Measurements from ENCODE around the gene SH3RF3. TPM values are rescaled to one million over a fixed set of nuclear protein-coding genes. Genes with fewer than 3 reads are reported as not detected.

SH3RF3 gene
- total and polyA plus RNA-seq, 10 of the 15 experiments (the other 5 are each of a cell fraction or from before 2014, with no cell fraction given) = 0.08 to 8.8 (median 2.3) TPM

- H3K9ac ChIP-seq (ENCODE audit: control insufficient read depth, insufficient read depth, low read length) = no peak overlapping the region
- WGBS (ENCODE audit: insufficient coverage, insufficient replicate concordance, low lambda C conversion rate, missing lambda C conversion rate) = 2% methylated on average over 4 of the region's 4 CpGs
- in situ Hi-C loops (cut with MboI) = no loop called here
- H3K36me3 ChIP-seq (ENCODE audit: control insufficient read depth in 2 of 2, insufficient read depth in 2 of 2, low read length in 1 of 2) = no peaks in the 10 kb centered on the region
- FAIRE-seq (no peak), DNase-seq (ENCODE audit: low read depth, low spot score) (no peak), ATAC-seq (no peak)
- no TSS peak for BruUV-seq (replicated peaks)
- H3K4me1 ChIP-seq (ENCODE audit: control insufficient read depth, insufficient read depth, low read length) = no peaks in the 10 kb centered on the region
- no peaks in the 10 kb centered on the region for H4K20me1 ChIP-seq (ENCODE audit: control insufficient read depth, insufficient read depth)
- H3K9me3 ChIP-seq (replicated peaks; ENCODE audit: control insufficient read depth, insufficient read depth, low read length) = peaks cover 2% of the 10 kb centered on the region; the same call in 2 of the 3 replicates
- SMC1A ChIA-PET (ENCODE audit: uncharacterized antibody, unreplicated experiment) = no interaction called here
- H3K27ac ChIP-seq (ENCODE audit: control insufficient read depth, insufficient read depth) = no peak overlapping the region
- TF ChIP-seq KLF5 (IDR thresholded peaks at IDR 0.05; ENCODE audit: partially characterized antibody) (no peak), ELK1 (IDR thresholded peaks at IDR 0.05; ENCODE audit: low read depth, low read length) (no peak), TCF3 (IDR thresholded peaks at IDR 0.05; ENCODE audit: borderline replicate concordance, insufficient read depth, low read depth, low read length) (no peak)
- TF ChIP-seq, protein P1, sequence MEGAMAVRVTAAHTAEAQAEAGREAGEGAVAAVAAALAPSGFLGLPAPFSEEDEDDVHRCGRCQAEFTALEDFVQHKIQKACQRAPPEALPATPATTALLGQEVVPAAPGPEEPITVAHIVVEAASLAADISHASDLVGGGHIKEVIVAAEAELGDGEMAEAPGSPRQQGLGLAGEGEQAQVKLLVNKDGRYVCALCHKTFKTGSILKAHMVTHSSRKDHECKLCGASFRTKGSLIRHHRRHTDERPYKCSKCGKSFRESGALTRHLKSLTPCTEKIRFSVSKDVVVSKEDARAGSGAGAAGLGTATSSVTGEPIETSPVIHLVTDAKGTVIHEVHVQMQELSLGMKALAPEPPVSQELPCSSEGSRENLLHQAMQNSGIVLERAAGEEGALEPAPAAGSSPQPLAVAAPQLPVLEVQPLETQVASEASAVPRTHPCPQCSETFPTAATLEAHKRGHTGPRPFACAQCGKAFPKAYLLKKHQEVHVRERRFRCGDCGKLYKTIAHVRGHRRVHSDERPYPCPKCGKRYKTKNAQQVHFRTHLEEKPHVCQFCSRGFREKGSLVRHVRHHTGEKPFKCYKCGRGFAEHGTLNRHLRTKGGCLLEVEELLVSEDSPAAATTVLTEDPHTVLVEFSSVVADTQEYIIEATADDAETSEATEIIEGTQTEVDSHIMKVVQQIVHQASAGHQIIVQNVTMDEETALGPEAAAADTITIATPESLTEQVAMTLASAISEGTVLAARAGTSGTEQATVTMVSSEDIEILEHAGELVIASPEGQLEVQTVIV (IDR thresholded peaks at IDR 0.05; ENCODE audit: borderline replicate concordance, partially characterized antibody) = no peak
- POLR2A ChIA-PET = no interaction called here
- CTCF ChIA-PET = no interaction called here
- no peak overlapping the region for H2AFZ ChIP-seq (ENCODE audit: control insufficient read depth, low read depth, low read length)
- H3K79me2 ChIP-seq (ENCODE audit: control insufficient read depth, insufficient read depth, low read length) = no peaks in the 10 kb centered on the region
- no peaks in the 10 kb centered on the region for H3K27me3 ChIP-seq (replicated peaks in 1 of 2; ENCODE audit: control insufficient read depth in 2 of 2, insufficient read depth in 2 of 2, low read length in 1 of 2)
- RAD21 ChIA-PET (ENCODE audit: unreplicated experiment) = no interaction called here
- no peak overlapping the region for H3K4me2 ChIP-seq (ENCODE audit: control insufficient read depth, insufficient read depth)
- intact Hi-C loops (cut with micrococcal nuclease; ENCODE audit: unreplicated experiment) = no loop called here
- no peak overlapping the region for H3K4me3 ChIP-seq
These were observed 311.6 kb downstream of the SH3RF3 start for GRCh38 chr2:109440499-109441156.

Data from GM12878 (cell line).